OCI-LY1 (cell line): ENCODE data around the gene EXOSC10.
"Not testable (repeated sequence)": the region's sequence is repeated elsewhere in the genome, so short reads cannot be mapped to it uniquely, and the experiment has no call there.

Experiments used
- H2AFZ ChIP-seq: fragments of 200-600 bp; sonication (generic), shearing (Covaris generic); 2 replicates; pipeline ENCODE4 v1.6.0; 2014; ENCODE audit warnings: antibody characterized with exemption, mild to moderate bottlenecking, low read length
- H3F3A ChIP-seq: fragments of 200-600 bp; sonication (generic), shearing (Covaris generic); 2 replicates; pipeline ENCODE4 v1.6.0; 2014; ENCODE audit warnings: mild to moderate bottlenecking, antibody characterized with exemption, low read length, moderate library complexity; ENCODE audit not compliant: insufficient read depth
- H3K27ac ChIP-seq: fragments of 200-600 bp; sonication (generic); 2 replicates; pipeline ENCODE4 v1.5.1; 2014; ENCODE audit warnings: low read length, mixed run types, mild to moderate bottlenecking, low read depth; ENCODE audit not compliant: poor library complexity, severe bottlenecking
- H3K27me3 ChIP-seq: fragments of 200-600 bp; sonication (generic); 2 replicates; pipeline ENCODE4 v1.6.0; 2014; ENCODE audit warnings: antibody characterized with exemption, mild to moderate bottlenecking, low read length, moderate library complexity; ENCODE audit not compliant: insufficient read depth
- H3K36me3 ChIP-seq: fragments of 200-600 bp; sonication (generic); 2 replicates; pipeline ENCODE4 v1.6.1; 2014; ENCODE audit warnings: mild to moderate bottlenecking, antibody characterized with exemption, low read length, moderate library complexity, mixed read lengths; ENCODE audit not compliant: insufficient read depth
- H3K4me1 ChIP-seq: fragments of 200-600 bp; sonication (generic); 2 replicates; pipeline ENCODE4 v1.5.1; 2014; ENCODE audit warnings: mild to moderate bottlenecking, low read length, moderate library complexity; ENCODE audit not compliant: insufficient read depth, severe bottlenecking
- H3K4me2 ChIP-seq: fragments of 200-600 bp; sonication (generic), shearing (Covaris generic); 2 replicates; pipeline ENCODE4 v1.6.1; 2014; ENCODE audit warnings: low read length
- H3K4me3 ChIP-seq: fragments of 200-600 bp; sonication (generic); 2 replicates; pipeline ENCODE4 v1.5.1; 2014; ENCODE audit warnings: low read length, low read depth, mild to moderate bottlenecking, mixed read lengths; ENCODE audit not compliant: poor library complexity, severe bottlenecking
- H3K79me2 ChIP-seq: fragments of 200-600 bp; shearing (Covaris generic); 2 replicates; pipeline ENCODE4 v1.6.1; 2016; ENCODE audit warnings: mixed run types, low read length, mixed read lengths; ENCODE audit not compliant: insufficient read depth
- H3K9ac ChIP-seq: fragments of 200-600 bp; sonication (generic), shearing (Covaris generic); 2 replicates; pipeline ENCODE4 v1.6.1; 2014; ENCODE audit warnings: mild to moderate bottlenecking, low read length, mixed read lengths
- H3K9me2 ChIP-seq: fragments of 200-600 bp; sonication (generic), shearing (Covaris generic); 2 replicates; pipeline ENCODE4 v1.6.1; 2014; ENCODE audit warnings: low read depth, mild to moderate bottlenecking, low read length, mixed read lengths
- H3K9me3 ChIP-seq: fragments of 200-600 bp; shearing (Covaris generic); 2 replicates; pipeline ENCODE4 v1.6.1; 2014; ENCODE audit warnings: low read length, mixed read lengths
- H4K20me1 ChIP-seq: fragments of 200-600 bp; sonication (generic), shearing (Covaris generic); 2 replicates; pipeline ENCODE4 v1.6.0; 2016; ENCODE audit warnings: mild to moderate bottlenecking, low read length; ENCODE audit not compliant: insufficient read depth
- EZH2 ChIP-seq: fragments of 200-600 bp; sonication (generic), shearing (Covaris generic); IDR thresholded peaks from 2 replicates; pipeline ENCODE4 v1.8.0; 2017; ENCODE audit warnings: borderline replicate concordance, mixed run types, mild to moderate bottlenecking, antibody characterized with exemption, low read length, moderate library complexity, mixed read lengths
- TF ChIP-seq, protein P1 (sequence below): fragments of 200-600 bp; sonication (generic), shearing (Covaris generic); IDR thresholded peaks from 2 replicates; pipeline ENCODE4 v1.5.1; 2017; ENCODE audit warnings: mild to moderate bottlenecking, antibody characterized with exemption, low read length, moderate library complexity, mixed read lengths

The EXOSC10 gene

DNA sequence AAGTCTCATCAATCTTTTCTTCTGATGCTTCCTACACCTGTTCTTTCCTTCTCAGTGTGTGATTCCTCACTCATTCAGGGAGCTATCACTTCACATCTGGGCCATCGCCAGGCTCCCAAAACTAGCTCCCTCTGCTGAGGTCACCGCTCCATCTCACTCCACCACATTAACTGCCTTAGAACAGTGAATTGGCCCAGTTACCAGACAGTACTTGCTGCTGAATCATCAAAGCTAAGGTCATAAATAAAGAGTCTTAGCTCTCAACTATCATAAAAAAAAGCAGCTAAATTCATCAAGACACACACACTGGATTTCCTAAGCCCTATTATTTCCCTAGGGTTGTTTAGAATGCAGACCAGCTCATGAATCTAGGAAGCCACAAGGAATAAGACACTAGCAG is 21.0 kb downstream of the EXOSC10 start:
- no peaks in the 10 kb centered on the region for H3K27me3 ChIP-seq
- H3K36me3 ChIP-seq = peaks cover 83% of the 10 kb centered on the region
- H3F3A ChIP-seq = no peaks in the 10 kb centered on the region
- H2AFZ ChIP-seq = no peak overlapping the region
- H4K20me1 ChIP-seq = no peaks in the 10 kb centered on the region
- H3K9me2 ChIP-seq = no peaks in the 10 kb centered on the region
- H3K79me2 ChIP-seq = no peaks in the 10 kb centered on the region
- H3K9me3 ChIP-seq = no peaks in the 10 kb centered on the region
- TF ChIP-seq, protein P1, sequence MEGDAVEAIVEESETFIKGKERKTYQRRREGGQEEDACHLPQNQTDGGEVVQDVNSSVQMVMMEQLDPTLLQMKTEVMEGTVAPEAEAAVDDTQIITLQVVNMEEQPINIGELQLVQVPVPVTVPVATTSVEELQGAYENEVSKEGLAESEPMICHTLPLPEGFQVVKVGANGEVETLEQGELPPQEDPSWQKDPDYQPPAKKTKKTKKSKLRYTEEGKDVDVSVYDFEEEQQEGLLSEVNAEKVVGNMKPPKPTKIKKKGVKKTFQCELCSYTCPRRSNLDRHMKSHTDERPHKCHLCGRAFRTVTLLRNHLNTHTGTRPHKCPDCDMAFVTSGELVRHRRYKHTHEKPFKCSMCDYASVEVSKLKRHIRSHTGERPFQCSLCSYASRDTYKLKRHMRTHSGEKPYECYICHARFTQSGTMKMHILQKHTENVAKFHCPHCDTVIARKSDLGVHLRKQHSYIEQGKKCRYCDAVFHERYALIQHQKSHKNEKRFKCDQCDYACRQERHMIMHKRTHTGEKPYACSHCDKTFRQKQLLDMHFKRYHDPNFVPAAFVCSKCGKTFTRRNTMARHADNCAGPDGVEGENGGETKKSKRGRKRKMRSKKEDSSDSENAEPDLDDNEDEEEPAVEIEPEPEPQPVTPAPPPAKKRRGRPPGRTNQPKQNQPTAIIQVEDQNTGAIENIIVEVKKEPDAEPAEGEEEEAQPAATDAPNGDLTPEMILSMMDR = no peak
- no peak for TF ChIP-seq EZH2
- H3K27ac ChIP-seq = no peak overlapping the region
- no peak overlapping the region for H3K9ac ChIP-seq
- H3K4me2 ChIP-seq = no peak overlapping the region
- no peaks in the 10 kb centered on the region for H3K4me1 ChIP-seq
- no peak overlapping the region for H3K4me3 ChIP-seq

DNA sequence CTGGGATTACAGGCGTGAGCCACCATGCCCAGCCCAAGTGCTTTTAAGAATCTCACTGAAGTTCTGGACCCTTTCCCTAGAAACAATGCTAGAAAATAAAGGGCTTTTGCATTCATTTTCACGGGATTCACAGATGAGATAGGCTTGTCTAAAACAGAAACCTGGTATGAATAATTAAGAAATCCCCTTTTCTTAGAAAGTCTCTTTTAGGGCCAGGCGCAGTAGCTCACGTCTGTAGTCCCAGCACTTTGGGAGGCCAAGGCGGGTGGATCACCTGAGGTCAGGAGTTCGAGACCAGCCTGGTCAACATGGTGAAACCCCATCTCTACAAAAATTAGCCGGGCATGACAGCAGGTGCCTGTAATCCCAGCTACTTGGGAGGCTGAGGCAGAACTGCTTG is 26.3 kb downstream of the EXOSC10 start:
- not testable (repeated sequence) for H3K9ac ChIP-seq, H3K4me2 ChIP-seq, H2AFZ ChIP-seq, H3K4me3 ChIP-seq, H3F3A ChIP-seq, H4K20me1 ChIP-seq, H3K27me3 ChIP-seq, H3K27ac ChIP-seq, H3K9me2 ChIP-seq, H3K9me3 ChIP-seq, H3K79me2 ChIP-seq
- Histone ChIP-seq H3K4me1 (peaks cover 16% of the 10 kb centered on the region), H3K36me3 (peaks cover 91% of the 10 kb centered on the region)

DNA sequence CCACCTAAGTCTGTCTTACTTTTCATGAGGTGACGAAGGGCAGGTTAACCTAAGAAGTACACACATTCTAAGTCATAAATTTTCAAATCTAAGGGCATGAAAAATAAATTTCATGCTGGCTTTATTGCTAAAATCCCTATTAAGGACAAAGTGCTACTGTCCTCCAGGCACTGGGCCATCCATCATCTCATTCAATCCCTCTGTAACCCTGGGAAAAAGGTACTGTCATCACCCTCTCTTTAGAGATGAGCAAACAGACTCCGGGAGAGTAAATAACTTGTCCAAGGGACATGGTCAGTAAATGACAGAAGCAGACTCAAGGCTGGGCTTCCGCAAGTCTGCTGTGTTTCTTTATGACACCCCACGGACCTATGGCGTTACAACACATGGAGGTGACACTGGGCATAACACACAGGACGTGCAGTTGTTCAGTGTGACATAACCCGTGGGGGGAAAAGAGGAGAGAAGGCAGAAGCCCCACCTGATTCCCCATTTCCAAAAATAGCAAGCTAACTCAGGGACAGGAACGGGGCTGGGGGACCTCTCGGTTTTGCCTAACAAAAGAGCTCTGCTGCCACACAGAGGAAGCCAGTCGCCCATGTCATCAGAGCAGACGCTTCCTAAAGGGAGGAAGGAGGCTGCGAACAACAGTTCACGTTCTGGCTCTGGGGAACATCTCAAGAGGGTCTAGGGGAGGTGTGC is 27.3 kb downstream of the EXOSC10 start:
- H3F3A ChIP-seq = no peaks in the 10 kb centered on the region
- H3K4me1 ChIP-seq = peaks cover 16% of the 10 kb centered on the region
- H3K36me3 ChIP-seq = peaks cover 94% of the 10 kb centered on the region
- no peak overlapping the region; the same call in 1 of the 2 replicates for H3K9ac ChIP-seq
- H3K27ac ChIP-seq = peak overlapping the region; percentile 60
- no peaks in the 10 kb centered on the region for H3K79me2 ChIP-seq
- H2AFZ ChIP-seq = no peak overlapping the region
- no peak overlapping the region for H3K4me3 ChIP-seq
- H3K27me3 ChIP-seq = no peaks in the 10 kb centered on the region
- TF ChIP-seq, protein P1 = peak; percentile 41; the same call in 1 of the 2 replicates
- no peak for TF ChIP-seq EZH2
- no peaks in the 10 kb centered on the region for H4K20me1 ChIP-seq
- no peaks in the 10 kb centered on the region for H3K9me3 ChIP-seq
- H3K9me2 ChIP-seq = no peaks in the 10 kb centered on the region
- peak overlapping the region; percentile 17; the same call in 1 of the 2 replicates for H3K4me2 ChIP-seq
